ENCODE results near the gene TSPAN4.

Gene TSPAN4

DNA sequence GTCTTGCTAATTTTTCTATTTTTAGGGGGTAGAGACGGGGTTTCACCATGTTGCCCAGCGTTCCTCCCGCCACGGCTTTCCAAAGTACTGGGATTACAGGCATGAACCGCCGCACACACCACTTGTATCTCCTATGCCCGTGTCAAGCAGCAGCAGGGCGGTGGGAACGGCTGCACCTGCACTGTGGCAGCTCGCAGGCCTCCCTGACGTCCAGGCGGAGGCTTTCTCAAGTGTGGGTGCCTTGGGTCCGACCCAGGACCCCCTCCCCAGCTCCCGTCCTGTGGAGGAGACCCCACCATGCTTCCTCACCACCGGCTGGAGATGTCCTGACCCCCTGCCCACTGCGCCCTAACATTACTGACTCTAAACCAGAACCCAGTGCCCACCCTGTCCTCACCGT is 25.7 kb downstream of the TSPAN4 start:
- no peak for DNase-seq

GRCh38 chr11:868802-869201 is 26.1 kb downstream of the TSPAN4 start:
- DNase-seq = no peak

GRCh38 chr11:869399-870126 is 26.9 kb downstream of the TSPAN4 start:
- DNase-seq = no peak

DNA sequence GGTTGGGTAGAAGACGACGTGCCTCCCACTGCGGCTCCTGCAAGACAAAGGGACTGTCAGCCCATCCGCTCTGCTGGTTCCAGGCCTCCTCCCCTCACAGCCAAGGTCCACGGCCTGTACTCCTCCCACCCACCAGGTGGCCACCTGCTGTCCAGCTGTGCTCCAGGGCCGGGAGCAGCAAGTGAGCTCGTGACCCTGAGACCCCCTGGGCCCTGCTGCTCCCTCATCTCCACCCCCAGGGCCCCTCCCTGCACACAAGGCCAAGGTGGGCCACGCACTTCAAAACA is 27.4 kb downstream of the TSPAN4 start:
- no peak for DNase-seq

GRCh38 chr11:870418-870817 is 27.8 kb downstream of the TSPAN4 start:
- no peak for DNase-seq

DNA sequence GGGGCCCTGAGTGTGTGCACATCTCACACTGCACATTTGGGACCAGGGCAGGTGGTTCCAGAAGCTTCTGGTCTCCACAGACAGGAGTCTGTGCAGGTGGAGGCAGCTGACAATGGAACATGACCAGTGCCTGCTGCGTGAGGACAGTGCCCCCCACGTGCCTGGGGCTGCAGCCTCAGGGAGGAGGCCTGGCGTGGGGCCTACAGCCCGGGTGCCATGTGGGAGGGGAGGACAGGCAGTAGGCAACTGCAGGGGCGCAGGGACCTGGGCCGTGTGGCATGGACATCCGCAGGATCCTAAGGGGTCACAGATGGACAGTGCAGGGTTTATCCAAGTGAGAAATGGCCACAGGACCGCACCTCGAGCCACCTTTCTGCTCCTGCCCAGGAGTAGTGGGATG is 28.8 kb downstream of the TSPAN4 start:
- DNase-seq = no peak

GRCh38 chr11:872799-873198 is 30.1 kb downstream of the TSPAN4 start:
- DNase-seq = no peak

GRCh38 chr11:873706-874105 is 31.1 kb downstream of the TSPAN4 start:
- no peak for DNase-seq

DNA sequence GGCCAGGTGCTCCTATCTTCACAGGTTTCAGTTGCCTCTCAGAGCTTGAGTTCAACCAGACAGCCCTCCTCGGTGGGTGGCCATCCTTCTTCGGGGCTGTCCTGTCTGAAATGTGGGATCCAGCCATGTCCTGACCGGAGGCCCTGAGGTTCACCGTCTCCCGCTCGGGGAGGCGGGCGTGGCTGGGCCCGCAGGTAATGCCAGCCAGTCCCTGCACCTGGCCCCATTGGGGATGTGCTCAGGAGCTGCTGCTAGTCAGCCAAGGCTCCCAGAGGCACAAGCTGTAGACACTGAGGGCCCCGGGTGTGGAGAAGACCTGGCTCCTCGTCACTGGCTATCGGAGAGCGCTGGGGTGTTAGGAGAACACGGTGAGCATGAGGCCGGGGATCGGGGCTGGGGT is 32.6 kb downstream of the TSPAN4 start:
- DNase-seq = no peak

DNA sequence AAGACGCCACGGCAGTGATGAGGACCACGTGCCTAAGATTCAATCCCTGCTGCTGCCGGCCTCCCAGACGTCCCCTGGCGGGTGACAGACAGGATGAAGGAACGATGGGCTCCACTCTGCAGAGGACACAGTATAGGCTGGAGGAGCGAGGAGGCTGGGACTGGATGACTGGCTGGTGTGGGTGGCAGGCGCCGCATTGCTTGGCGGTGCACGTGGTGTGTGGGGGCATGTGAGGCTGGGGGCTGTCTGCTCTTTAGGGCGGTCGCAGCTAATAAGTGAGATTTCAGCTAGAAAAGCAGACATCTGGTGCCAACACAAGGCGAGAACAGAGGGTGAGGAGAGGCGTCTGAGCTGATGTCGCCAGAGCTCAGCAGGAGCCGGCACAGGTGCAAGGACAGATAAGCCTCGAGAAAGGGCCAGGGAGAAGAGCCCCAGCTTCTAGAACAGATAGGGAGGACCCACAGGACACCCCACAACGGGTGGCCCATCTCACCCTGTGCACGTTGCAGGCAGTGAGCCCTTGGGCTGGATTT is 33.2 kb downstream of the TSPAN4 start:
- DNase-seq = no peak

- DNase-seq = no peak
Measured at GRCh38 chr11:876545-876944, 33.9 kb downstream of the TSPAN4 start.

- DNase-seq = no peak
Measured at GRCh38 chr11:877565-877964, 34.9 kb downstream of the TSPAN4 start.

GRCh38 chr11:880447-880846 is 37.8 kb downstream of the TSPAN4 start:
- no peak for DNase-seq

- DNase-seq = no peak
Measured at GRCh38 chr11:882596-882995, 39.9 kb downstream of the TSPAN4 start.

GRCh38 chr11:883527-883926 is 40.9 kb downstream of the TSPAN4 start:
- DNase-seq = no peak

DNA sequence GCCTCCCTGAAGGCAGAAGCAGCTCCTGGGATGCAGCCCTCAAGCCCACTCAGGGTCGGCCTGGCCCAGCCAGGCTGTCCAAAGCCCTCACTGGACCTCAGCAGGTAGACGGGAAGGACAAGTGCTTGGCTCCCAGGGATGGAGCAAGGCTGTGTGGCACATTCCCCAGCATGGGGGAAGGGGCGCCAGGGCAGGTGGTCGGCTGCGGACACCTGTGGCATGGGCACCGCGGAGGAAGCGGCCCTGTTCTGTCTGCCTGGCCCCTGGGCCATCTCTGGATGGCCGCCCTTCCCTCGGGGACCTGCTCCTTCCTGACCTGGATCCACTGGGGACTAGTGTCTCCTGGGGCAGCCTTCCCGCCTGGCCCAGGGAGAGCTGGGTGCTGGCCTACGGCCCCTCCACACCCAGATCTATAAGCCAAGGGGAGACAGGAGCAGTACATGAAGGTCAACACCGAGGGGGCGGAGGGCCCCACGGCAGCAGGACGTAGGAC is 42.0 kb downstream of the TSPAN4 start:
- DNase-seq = no peak

DNA sequence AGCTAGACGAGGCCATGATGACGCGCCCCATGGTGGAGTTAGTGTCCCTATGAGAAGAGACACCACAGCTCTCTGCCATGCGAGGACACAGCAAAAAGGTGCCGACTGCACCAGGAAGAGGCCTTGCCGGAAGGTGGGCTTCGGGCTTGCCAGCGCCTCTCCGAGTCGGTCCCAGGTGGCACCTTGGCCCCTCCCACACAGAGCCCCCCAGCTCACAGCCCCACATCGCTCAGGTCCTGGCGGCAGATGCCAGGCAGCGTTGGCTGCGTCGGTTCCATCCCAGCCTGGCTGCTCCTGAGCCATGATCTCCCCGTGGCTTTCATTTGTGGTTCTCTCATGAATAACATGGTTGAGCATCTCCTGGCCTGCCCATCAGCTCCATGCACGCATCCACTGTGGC is 43.9 kb downstream of the TSPAN4 start:
- DNase-seq = no peak

DNA sequence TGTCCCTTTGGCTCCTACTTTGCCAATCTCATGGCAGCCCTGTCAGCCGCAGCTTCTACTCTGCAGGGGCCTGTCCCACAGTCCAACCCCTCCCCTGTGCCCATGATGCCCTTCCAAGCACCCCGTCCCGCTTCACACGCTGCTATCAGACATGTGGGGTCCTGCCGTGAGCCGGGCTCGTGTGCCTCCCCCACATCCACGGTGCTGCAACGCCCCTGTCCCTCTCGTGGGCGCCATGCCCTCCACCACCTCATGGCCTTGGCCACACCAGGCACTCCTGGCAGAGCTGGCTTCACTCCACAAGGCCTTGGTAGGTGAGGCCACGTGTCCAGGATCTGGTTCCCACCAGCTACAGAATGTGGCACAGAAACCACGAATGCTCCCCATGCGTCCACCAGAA is 44.9 kb downstream of the TSPAN4 start:
- DNase-seq = no peak

DNA sequence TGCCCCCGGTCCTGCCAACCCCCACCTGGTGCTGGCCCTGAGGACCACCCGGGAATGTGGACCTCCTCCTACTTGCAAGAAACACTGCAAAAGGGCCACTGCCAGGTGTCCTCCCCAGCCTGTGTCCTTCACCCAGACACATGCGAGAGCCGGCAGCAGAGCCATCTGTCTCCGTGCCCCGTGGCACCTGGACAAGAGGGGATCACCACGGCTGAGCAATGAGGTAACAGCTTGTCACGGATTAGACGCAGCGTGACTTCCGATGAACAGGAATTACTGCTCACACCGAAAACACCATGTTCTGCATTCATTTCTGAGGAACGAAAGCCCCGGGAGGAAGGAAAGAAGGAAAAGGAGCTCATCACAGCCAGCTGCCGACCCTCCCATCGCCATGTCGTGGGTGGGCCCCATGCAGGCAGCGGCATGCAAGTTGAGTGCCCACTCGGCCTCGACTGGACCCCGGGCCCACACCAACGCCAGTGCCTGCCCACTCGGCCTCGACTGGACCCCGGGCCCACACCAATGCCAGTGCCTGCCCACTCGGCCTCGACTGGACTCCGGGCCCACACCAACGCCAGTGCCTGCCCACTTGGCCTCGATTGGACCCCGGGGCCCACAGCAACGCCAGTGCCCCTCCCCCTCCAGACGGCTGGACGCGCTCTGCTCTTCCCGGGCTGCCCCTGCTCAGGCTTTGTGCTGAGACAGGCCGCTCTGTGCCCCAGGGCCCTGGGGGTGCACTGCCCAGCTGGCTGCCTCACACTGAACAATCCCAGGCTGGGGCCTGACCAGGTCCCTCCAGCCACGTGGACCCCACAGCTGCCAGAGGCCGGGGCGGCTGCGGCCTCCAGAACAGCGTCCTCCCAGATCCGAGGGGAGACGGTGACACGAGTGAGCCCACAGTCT is 45.9 kb downstream of the TSPAN4 start:
- no peak for DNase-seq

DNA sequence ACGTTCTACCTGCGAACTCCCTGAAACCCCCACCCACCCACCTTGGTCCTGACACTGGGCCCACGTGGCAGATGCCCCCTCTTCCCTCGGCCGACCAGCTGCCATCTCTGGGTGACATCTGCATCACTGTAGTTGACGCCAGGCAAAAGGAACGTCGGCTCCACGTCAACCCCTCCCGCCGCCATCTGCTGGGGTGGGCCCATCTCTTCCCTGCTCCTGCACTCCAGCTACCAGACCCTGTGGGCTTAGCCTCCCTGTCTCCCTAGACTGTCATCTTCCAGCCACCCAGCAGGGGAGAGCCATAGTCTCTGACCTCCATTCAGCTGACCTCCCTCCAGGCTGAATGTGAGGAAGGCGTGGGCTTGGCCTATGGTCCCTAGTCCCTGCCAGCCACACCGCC is 46.6 kb downstream of the TSPAN4 start:
- DNase-seq = no peak

GRCh38 chr11:889687-890475 is 47.2 kb downstream of the TSPAN4 start:
- no peak for DNase-seq

DNA sequence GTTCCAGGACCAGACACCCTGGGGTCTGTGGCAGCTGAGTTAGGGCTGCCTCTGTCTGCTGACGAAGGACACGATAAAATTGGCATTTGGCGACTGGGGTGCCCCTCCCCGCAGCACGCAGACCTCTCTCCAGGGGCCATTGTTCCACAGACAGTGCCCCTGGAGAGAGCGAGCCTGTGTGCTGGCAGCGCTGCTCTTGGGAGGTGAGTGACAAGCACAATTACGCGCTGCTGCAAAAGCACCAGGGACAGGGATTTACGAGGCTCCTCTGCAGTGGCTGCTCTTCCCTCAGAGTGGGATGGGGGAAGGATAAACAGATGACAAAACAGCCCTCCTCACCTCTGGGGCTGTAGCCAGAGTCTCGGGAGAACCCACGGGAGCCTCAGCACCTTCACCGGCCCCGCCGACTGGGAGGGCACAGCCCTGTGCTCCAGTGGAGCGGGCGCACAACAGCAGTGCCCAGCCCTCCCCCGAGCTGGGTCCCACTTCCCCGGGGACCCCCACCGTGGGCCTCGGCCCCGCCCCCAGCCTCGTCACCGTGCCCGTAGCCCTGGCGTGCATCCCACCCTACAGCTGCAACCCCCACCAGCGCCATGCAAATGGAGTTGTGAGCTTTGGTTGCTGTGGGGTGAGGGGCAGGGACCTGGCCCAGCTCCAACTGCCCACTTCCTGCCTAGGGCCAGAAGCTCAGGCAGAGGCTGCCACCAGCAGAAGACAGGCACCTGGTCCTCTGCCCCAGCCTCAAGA is 48.3 kb downstream of the TSPAN4 start:
- no peak for DNase-seq
